CD14-positive monocyte (primary cell): ENCODE data around the gene KIF26A. TPM values are rescaled to one million over a fixed set of nuclear protein-coding genes. Genes with fewer than 3 reads are reported as not detected.

Experiments
- DNase-seq, 3 donors: peaks; one replicate each; pipeline ENCODE4 v3.0.0-alpha.2; 2011 to 2022
- H2AFZ ChIP-seq: 2 replicates; pipeline ENCODE4 v1.6.0; 2012; ENCODE audit warnings: mild to moderate bottlenecking, low read depth, low read length, inconsistent platforms; ENCODE audit not compliant: insufficient read depth, poor library complexity, severe bottlenecking
- H3K27ac ChIP-seq, 2 donors: 1 replicate in 1 of 2; 2 replicates in 1 of 2; pipeline ENCODE4 v1.5.1; 2012 to 2013; ENCODE audit warnings: low read length in 2 of 2, control low read depth in 1 of 2, inconsistent platforms in 1 of 2, low read depth in 1 of 2, mild to moderate bottlenecking in 1 of 2
- H3K27me3 ChIP-seq, 2 donors: one replicate each; pipeline versions ENCODE4 v1.6.0 to v1.6.1; 2011 to 2013; ENCODE audit warnings: low read length in 2 of 2; ENCODE audit not compliant: control insufficient read depth in 2 of 2, insufficient read depth in 2 of 2
- H3K36me3 ChIP-seq, 2 donors: replicated peaks in 1 of 2; 1 replicate in 1 of 2; 2 replicates in 1 of 2; pipeline versions ENCODE4 v1.5.1 to v1.6.1; 2012 to 2013; ENCODE audit warnings: low read length in 2 of 2, control low read depth in 1 of 2, inconsistent platforms in 1 of 2, mild to moderate bottlenecking in 1 of 2; ENCODE audit not compliant: insufficient read depth in 2 of 2, control insufficient read depth in 1 of 2
- H3K4me1 ChIP-seq, 2 donors: 1 replicate in 1 of 2; 2 replicates in 1 of 2; pipeline versions ENCODE4 v1.5.1 to v1.6.1; 2012 to 2013; ENCODE audit warnings: low read length in 2 of 2, control low read depth in 1 of 2, inconsistent platforms in 1 of 2, mild to moderate bottlenecking in 1 of 2, moderate library complexity in 1 of 2; ENCODE audit not compliant: insufficient read depth in 2 of 2, control insufficient read depth in 1 of 2
- H3K4me2 ChIP-seq: replicated peaks from 2 replicates; pipeline ENCODE3; 2012; ENCODE audit warnings: low read length, moderate library complexity, mild to moderate bottlenecking; ENCODE audit not compliant: poor library complexity, severe bottlenecking; ENCODE audit errors: extremely low read depth
- H3K4me3 ChIP-seq, 3 experiments: fragments of 200-600 bp in 1 of 3; sonication (generic) in 1 of 3; replicated peaks in 1 of 3; 1 replicate in 2 of 3; 2 replicates in 1 of 3; pipeline ENCODE4 v1.5.1; 2011 to 2013; ENCODE audit warnings: low read length in 3 of 3, mild to moderate bottlenecking in 3 of 3, control low read depth in 2 of 3, low read depth in 2 of 3, inconsistent platforms in 1 of 3, moderate library complexity in 1 of 3
- H3K79me2 ChIP-seq: 2 replicates; pipeline ENCODE4 v1.6.0; 2012; ENCODE audit warnings: mild to moderate bottlenecking, control low read depth, inconsistent platforms, low read length, moderate library complexity; ENCODE audit not compliant: insufficient read depth
- H3K9ac ChIP-seq: 2 replicates; pipeline ENCODE4 v1.6.0; 2017; ENCODE audit warnings: low read length, mild to moderate bottlenecking; ENCODE audit not compliant: insufficient read depth, poor library complexity, severe bottlenecking
- H3K9me3 ChIP-seq, 2 donors: replicated peaks in 1 of 2; 1 replicate in 1 of 2; 2 replicates in 1 of 2; pipeline versions ENCODE4 v1.5.1 to v1.6.1; 2012 to 2013; ENCODE audit warnings: low read length in 2 of 2, control low read depth in 1 of 2; ENCODE audit not compliant: control insufficient read depth in 1 of 2, insufficient read depth in 1 of 2
- H4K20me1 ChIP-seq: 2 replicates; pipeline ENCODE4 v1.6.0; 2012; ENCODE audit warnings: mild to moderate bottlenecking, low read length, control low read depth, moderate library complexity; ENCODE audit not compliant: insufficient read depth
- H3K27ac Mint-ChIP-seq, 7 donors: one replicate each; pipeline ENCODE4 v1.8.0; 2020; ENCODE audit warnings: mild to moderate bottlenecking in 7 of 7, mixed read lengths in 7 of 7, moderate library complexity in 6 of 7, inconsistent platforms in 2 of 7
- H3K27me3 Mint-ChIP-seq, 3 donors: one replicate each; pipeline ENCODE4 v1.8.0; 2021 to 2022; ENCODE audit warnings: low read depth in 3 of 3, mild to moderate bottlenecking in 3 of 3, mixed read lengths in 3 of 3, moderate library complexity in 3 of 3, inconsistent platforms in 1 of 3
- H3K36me3 Mint-ChIP-seq, 2 donors: one replicate each; pipeline ENCODE4 v1.8.0; 2020; ENCODE audit warnings: mixed read lengths in 2 of 2, inconsistent platforms in 1 of 2, mild to moderate bottlenecking in 1 of 2
- H3K4me1 Mint-ChIP-seq: one replicate; pipeline ENCODE4 v1.8.0; 2020; ENCODE audit warnings: mild to moderate bottlenecking, mixed read lengths
- H3K4me3 Mint-ChIP-seq, 2 donors: one replicate each; pipeline ENCODE4 v1.8.0; 2020; ENCODE audit warnings: mild to moderate bottlenecking in 2 of 2, mixed read lengths in 2 of 2, moderate library complexity in 1 of 2
- H3K9me3 Mint-ChIP-seq, 7 donors: one replicate each; pipeline ENCODE4 v1.8.0; 2020 to 2022; ENCODE audit warnings: mixed read lengths in 7 of 7, mild to moderate bottlenecking in 6 of 7, moderate library complexity in 6 of 7, inconsistent platforms in 2 of 7
- WGBS: methylation state at CpG from one replicate; pipeline ENCODE4 v1.1.5; 2013; ENCODE audit warnings: missing lambda C conversion rate; ENCODE audit not compliant: insufficient coverage; 5-methylcytosine and 5-hydroxymethylcytosine counted together
- intact Hi-C, 2 donors: fragments of 100-400 bp; cut with micrococcal nuclease; formaldehyde crosslinking; loops; one replicate each; pipeline versions ENCODE4 v1.15.0 to v1.15.1; 2023
- polyA plus RNA-seq, 3 donors: library from polyadenylated mRNA; depleted of rRNA in 1 of 3; unstranded in 2 of 3; stranded (reverse) in 1 of 3; fragments of 300-500 nt in 2 of 3; fragments of >200 nt in 1 of 3; fragmentation: Illumina TruSeq in 2 of 3; gene quantifications; 1 replicate in 2 of 3; 2 replicates in 1 of 3; pipeline ENCODE4 v1.2.3, GENCODE V29; 2012 to 2021
- TF ChIP-seq, protein P1 (sequence below): fragments of 200-600 bp; IDR thresholded peaks from one replicate; pipeline ENCODE4 v1.8.0; 2022; ENCODE audit warnings: antibody characterized with exemption, mild to moderate bottlenecking

Gene KIF26A
- polyA plus RNA-seq, 3 donors: not detected

DNA sequence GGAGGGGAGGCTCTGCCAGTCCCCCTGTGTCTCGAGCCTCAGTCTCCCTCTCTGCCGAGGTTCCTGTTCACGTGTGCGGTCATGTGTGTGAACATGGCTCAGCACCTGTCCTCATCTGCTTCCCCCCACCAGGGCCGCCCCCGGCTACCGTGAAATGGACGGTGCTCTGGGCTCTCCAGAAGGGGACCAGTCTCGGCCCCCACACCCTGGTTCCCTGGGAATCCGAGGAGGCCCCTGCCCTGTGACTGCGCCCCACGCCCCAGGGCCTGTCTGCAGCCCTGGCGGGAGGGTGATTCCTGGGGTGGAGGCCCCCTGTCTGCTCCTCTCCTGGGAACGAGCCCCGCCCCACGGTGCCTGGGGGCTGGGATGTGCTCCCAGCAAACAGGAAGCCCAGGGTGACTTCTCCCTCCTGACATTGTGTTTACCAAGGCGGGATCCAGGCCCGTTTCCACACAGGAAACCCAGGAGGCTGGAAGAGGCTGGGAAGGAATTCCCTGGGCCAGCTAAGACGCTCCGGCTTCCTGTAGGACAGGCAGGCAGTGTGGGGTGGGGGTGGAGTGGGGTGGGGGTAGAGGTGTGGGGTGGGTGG, 46.6 kb downstream of the KIF26A start:
- intact Hi-C loops: no loop called here
- H4K20me1 ChIP-seq: no peaks in the 10 kb centered on the region
- no peak overlapping the region for H2AFZ ChIP-seq
- DNase-seq: no peak
- Mint-ChIP-seq H3K9me3 (peaks cover 0 to 2% (median 0%) of the 10 kb centered on the region in 7 donors), H3K27ac (no peak overlapping the region), H3K4me3 (no peak overlapping the region), H3K4me1 (no peaks in the 10 kb centered on the region), H3K36me3 (no peaks in the 10 kb centered on the region), H3K27me3 (peaks cover 0 to 4% (median 0%) of the 10 kb centered on the region in 3 donors)
- no peaks in the 10 kb centered on the region for H3K4me1 ChIP-seq
- no peak overlapping the region for H3K9ac ChIP-seq
- TF ChIP-seq, protein P1, sequence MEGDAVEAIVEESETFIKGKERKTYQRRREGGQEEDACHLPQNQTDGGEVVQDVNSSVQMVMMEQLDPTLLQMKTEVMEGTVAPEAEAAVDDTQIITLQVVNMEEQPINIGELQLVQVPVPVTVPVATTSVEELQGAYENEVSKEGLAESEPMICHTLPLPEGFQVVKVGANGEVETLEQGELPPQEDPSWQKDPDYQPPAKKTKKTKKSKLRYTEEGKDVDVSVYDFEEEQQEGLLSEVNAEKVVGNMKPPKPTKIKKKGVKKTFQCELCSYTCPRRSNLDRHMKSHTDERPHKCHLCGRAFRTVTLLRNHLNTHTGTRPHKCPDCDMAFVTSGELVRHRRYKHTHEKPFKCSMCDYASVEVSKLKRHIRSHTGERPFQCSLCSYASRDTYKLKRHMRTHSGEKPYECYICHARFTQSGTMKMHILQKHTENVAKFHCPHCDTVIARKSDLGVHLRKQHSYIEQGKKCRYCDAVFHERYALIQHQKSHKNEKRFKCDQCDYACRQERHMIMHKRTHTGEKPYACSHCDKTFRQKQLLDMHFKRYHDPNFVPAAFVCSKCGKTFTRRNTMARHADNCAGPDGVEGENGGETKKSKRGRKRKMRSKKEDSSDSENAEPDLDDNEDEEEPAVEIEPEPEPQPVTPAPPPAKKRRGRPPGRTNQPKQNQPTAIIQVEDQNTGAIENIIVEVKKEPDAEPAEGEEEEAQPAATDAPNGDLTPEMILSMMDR: no peak
- no peaks in the 10 kb centered on the region for H3K36me3 ChIP-seq
- H3K27me3 ChIP-seq: no peaks in the 10 kb centered on the region
- H3K79me2 ChIP-seq: no peaks in the 10 kb centered on the region
- WGBS: 78% methylated on average over 12 of the region's 20 CpGs
- H3K27ac ChIP-seq: no peak overlapping the region
- no peak overlapping the region for H3K4me2 ChIP-seq
- H3K4me3 ChIP-seq: no peak overlapping the region
- no peaks in the 10 kb centered on the region for H3K9me3 ChIP-seq

DNA sequence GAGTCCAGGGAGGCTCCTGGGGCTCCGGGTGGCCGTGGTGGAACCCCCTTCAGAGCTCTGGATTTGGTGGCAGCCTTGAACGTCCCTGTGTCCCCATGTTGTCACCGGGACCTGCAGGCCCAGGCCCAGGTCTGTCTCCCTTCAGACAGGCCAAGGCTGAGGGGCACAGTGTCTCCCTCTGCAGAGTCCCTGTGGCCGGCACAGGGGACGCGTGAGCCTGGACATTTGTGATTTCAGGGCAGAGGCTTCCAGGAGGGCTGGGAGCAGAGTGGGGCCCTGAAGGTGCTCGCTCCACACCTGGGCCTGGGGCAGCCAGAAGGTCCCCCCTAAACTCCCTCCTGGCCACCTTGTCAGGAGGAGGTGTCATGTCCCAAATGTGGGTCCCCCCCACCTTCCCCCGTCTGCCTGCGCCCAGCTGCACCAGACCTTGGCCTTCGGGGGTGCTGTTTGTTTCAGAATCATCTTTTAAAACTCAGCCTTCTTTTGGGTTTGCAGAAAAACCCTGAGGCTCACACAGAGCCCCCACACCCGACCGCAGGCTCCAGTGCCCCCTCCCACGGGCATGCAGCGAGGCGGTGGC, 47.6 kb downstream of the KIF26A start:
- Histone ChIP-seq H3K9ac (no peak overlapping the region), H3K27ac (no peak overlapping the region), H3K4me1 (no peaks in the 10 kb centered on the region), H3K9me3 (no peaks in the 10 kb centered on the region), H3K79me2 (no peaks in the 10 kb centered on the region), H4K20me1 (no peaks in the 10 kb centered on the region), H3K4me3 (no peak overlapping the region), H3K27me3 (no peaks in the 10 kb centered on the region), H3K4me2 (no peak overlapping the region), H3K36me3 (no peaks in the 10 kb centered on the region), H2AFZ (no peak overlapping the region)
- Mint-ChIP-seq H3K36me3 (no peaks in the 10 kb centered on the region), H3K27ac (peak overlapping the region in 1 of 7 donors; percentile 58), H3K27me3 (peaks cover 0 to 4% (median 0%) of the 10 kb centered on the region in 3 donors), H3K4me3 (no peak overlapping the region), H3K9me3 (peaks cover 0 to 2% (median 0%) of the 10 kb centered on the region in 7 donors), H3K4me1 (no peaks in the 10 kb centered on the region)
- intact Hi-C loops: no loop called here
- WGBS: 86% methylated on average over 15 of the region's 16 CpGs
- TF ChIP-seq, protein P1: no peak
- DNase-seq: no peak
